Gastroesophageal sphincter (tissue), 3 donors: Measurements from ENCODE around the gene BCL2.

Experiments
- EP300 ChIP-seq: sonication (generic); formaldehyde crosslinking; IDR thresholded peaks from one replicate; pipeline ENCODE4 v1.6.1; 2017; ENCODE audit warnings: antibody characterized with exemption, mild to moderate bottlenecking
- POLR2A ChIP-seq, 2 donors: fragments of 450-650 bp; IDR thresholded peaks; one replicate each; pipeline ENCODE4 v1.6.1; 2017; ENCODE audit warnings: antibody characterized with exemption in 2 of 2, mild to moderate bottlenecking in 2 of 2, moderate library complexity in 1 of 2
- POLR2AphosphoS5 ChIP-seq: sonication (generic); formaldehyde crosslinking; IDR thresholded peaks from one replicate; pipeline ENCODE4 v1.6.1; 2017; ENCODE audit warnings: antibody characterized with exemption
- TF ChIP-seq, protein P1 (sequence below), 4 experiments: fragments of 200-600 bp in 2 of 4; fragments of 450-650 bp in 2 of 4; sonication (generic) in 1 of 4; IDR thresholded peaks; one replicate each; pipeline ENCODE4 v1.5.1; 2017 to 2019; ENCODE audit warnings: antibody characterized with exemption in 4 of 4, mild to moderate bottlenecking in 2 of 4, moderate library complexity in 2 of 4

DNA sequence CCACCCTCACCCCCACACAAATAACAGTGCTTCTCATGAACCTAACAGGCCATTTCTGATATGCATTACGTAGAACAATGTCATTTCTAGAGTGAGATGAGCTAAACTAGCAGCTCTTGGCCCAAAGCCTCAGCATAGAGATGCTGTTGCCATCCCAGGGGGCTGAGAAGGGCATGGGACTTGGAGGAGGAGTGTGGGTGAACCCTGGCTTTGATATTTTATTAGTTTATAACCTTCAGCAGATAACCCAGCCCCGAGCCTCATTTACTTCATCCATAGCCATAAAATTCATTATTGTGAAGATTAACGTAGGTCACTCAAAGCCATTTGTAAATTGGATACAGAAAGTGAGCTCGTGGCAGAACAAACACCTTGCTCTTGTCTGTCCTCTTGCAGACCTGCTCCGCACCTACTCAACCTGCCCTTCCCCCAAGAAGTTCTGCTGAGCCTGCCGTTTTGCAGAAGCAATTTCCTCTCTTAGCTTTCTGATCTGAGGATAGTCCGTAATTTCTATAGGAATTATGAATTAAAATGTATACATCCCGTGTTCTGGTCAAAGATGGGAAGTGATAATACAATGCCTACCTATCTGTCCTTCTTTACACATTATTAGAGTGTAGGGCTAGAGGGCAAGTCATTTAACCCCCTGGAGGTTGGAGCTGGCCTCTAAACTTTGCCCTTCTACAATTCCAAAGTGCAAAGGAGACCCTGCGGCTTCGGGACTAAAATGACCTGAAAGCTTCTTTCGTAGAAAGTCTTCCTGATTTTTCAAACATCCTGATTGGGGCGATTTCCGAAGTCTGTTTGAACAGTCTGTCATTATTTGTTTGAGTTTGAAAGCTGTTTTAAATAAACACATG lies 187.4 kb downstream of the BCL2 start:
- TF ChIP-seq, protein P1, sequence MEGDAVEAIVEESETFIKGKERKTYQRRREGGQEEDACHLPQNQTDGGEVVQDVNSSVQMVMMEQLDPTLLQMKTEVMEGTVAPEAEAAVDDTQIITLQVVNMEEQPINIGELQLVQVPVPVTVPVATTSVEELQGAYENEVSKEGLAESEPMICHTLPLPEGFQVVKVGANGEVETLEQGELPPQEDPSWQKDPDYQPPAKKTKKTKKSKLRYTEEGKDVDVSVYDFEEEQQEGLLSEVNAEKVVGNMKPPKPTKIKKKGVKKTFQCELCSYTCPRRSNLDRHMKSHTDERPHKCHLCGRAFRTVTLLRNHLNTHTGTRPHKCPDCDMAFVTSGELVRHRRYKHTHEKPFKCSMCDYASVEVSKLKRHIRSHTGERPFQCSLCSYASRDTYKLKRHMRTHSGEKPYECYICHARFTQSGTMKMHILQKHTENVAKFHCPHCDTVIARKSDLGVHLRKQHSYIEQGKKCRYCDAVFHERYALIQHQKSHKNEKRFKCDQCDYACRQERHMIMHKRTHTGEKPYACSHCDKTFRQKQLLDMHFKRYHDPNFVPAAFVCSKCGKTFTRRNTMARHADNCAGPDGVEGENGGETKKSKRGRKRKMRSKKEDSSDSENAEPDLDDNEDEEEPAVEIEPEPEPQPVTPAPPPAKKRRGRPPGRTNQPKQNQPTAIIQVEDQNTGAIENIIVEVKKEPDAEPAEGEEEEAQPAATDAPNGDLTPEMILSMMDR (IDR thresholded peaks at IDR 0.05) = no peak
- TF ChIP-seq POLR2A (IDR thresholded peaks at IDR 0.05) (no peak), POLR2AphosphoS5 (no peak), EP300 (no peak)
